Chondrocyte (in vitro differentiated cells): ENCODE data around the gene TRIM9. TPM values are rescaled to one million over a fixed set of nuclear protein-coding genes. Genes with fewer than 3 reads are reported as not detected.
A peak's percentile ranks its signal among the peaks of the same experiment; 100 is the strongest.

Experiments used
- DNase-seq: peaks from one replicate; pipeline ENCODE4 v3.0.0; 2021; ENCODE audit warnings: mixed read lengths, low spot score
- H3K27ac Mint-ChIP-seq: one replicate; pipeline ENCODE4 v1.8.0; 2021; ENCODE audit warnings: mild to moderate bottlenecking, moderate library complexity, mixed read lengths; ENCODE audit not compliant: unreplicated experiment
- H3K27me3 Mint-ChIP-seq: 2 replicates; pipeline ENCODE4 v1.8.0; 2021; ENCODE audit warnings: low read depth, mixed read lengths
- H3K36me3 Mint-ChIP-seq: 2 replicates; pipeline ENCODE4 v1.8.0; 2021; ENCODE audit warnings: low read depth, mixed read lengths
- H3K4me1 Mint-ChIP-seq: 2 replicates; pipeline ENCODE4 v1.8.0; 2021; ENCODE audit warnings: low read depth, mild to moderate bottlenecking, mixed read lengths
- H3K4me3 Mint-ChIP-seq: one replicate; pipeline ENCODE4 v1.8.0; 2021; ENCODE audit warnings: mild to moderate bottlenecking, moderate library complexity, mixed read lengths; ENCODE audit not compliant: unreplicated experiment
- H3K9me3 Mint-ChIP-seq: 2 replicates; pipeline ENCODE4 v1.8.0; 2021; ENCODE audit warnings: low read depth, mixed read lengths
- long read RNA-seq: library from polyadenylated mRNA; stranded (forward); transcript quantifications from one replicate; pipeline ENCODE4 v2.0.0, GENCODE V29; 2021
- total RNA-seq: library from RNA; stranded (reverse); gene quantifications from 3 replicates; pipeline ENCODE4 v1.2.1, GENCODE V29; 2021
- TF ChIP-seq, protein P1 (sequence below): fragments of 200-600 bp; sonication (generic); IDR thresholded peaks from 2 replicates; pipeline ENCODE4 v1.5.0; 2021; ENCODE audit warnings: antibody characterized with exemption, mild to moderate bottlenecking, moderate library complexity

TRIM9 gene
- 13.0 to 15.5 TPM (median 13.4 TPM) in 3 replicates for total RNA-seq
- long read RNA-seq, full-length matches to known transcripts = 22 of 36 reads
- long read RNA-seq, partial matches to known transcripts = 3 of 36 reads
- long read RNA-seq, other reads (novel, unspliced or antisense) = 11 of 36 reads

GRCh38 chr14:51094901-51095853, at the start of gene TRIM9:
TRIM9 (minus strand) TSS chr14:51095105; CDS start chr14:51094939, 166 bp downstream.
- H3K4me1 Mint-ChIP-seq = peaks cover 48% of the 10 kb centered on the region
- H3K36me3 Mint-ChIP-seq = peaks cover 2% of the 10 kb centered on the region
- TF ChIP-seq, protein P1, sequence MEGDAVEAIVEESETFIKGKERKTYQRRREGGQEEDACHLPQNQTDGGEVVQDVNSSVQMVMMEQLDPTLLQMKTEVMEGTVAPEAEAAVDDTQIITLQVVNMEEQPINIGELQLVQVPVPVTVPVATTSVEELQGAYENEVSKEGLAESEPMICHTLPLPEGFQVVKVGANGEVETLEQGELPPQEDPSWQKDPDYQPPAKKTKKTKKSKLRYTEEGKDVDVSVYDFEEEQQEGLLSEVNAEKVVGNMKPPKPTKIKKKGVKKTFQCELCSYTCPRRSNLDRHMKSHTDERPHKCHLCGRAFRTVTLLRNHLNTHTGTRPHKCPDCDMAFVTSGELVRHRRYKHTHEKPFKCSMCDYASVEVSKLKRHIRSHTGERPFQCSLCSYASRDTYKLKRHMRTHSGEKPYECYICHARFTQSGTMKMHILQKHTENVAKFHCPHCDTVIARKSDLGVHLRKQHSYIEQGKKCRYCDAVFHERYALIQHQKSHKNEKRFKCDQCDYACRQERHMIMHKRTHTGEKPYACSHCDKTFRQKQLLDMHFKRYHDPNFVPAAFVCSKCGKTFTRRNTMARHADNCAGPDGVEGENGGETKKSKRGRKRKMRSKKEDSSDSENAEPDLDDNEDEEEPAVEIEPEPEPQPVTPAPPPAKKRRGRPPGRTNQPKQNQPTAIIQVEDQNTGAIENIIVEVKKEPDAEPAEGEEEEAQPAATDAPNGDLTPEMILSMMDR = no peak
- DNase-seq = peak; percentile 99
- H3K27ac Mint-ChIP-seq = peak within 1 kb of the TSS; percentile 99
- peak within 1 kb of the TSS; percentile 85 for H3K4me3 Mint-ChIP-seq
- no peaks in the 10 kb centered on the region for H3K27me3 Mint-ChIP-seq
- no peaks in the 10 kb centered on the region for H3K9me3 Mint-ChIP-seq

- Mint-ChIP-seq H3K4me3 (no peak overlapping the region), H3K4me1 (peaks cover 6% of the 10 kb centered on the region), H3K36me3 (no peaks in the 10 kb centered on the region), H3K27me3 (no peaks in the 10 kb centered on the region), H3K27ac (no peak overlapping the region), H3K9me3 (peaks cover 5% of the 10 kb centered on the region)
- TF ChIP-seq, protein P1 = no peak
- no peak for DNase-seq
These were observed 46.0 kb upstream of the TRIM9 start for GRCh38 chr14:51140856-51141255.

GRCh38 chr14:51140338-51140737, 45.4 kb upstream of the TRIM9 start:
- peaks cover 4% of the 10 kb centered on the region for H3K4me1 Mint-ChIP-seq
- no peaks in the 10 kb centered on the region for H3K36me3 Mint-ChIP-seq
- H3K27ac Mint-ChIP-seq = no peak overlapping the region
- no peak for DNase-seq
- TF ChIP-seq, protein P1 = no peak
- no peaks in the 10 kb centered on the region for H3K27me3 Mint-ChIP-seq
- no peak overlapping the region for H3K4me3 Mint-ChIP-seq
- H3K9me3 Mint-ChIP-seq = peaks cover 5% of the 10 kb centered on the region

- no peak for DNase-seq
- H3K4me1 Mint-ChIP-seq = no peaks in the 10 kb centered on the region
- H3K27ac Mint-ChIP-seq = no peak overlapping the region
- H3K36me3 Mint-ChIP-seq = peaks cover 2% of the 10 kb centered on the region
- H3K4me3 Mint-ChIP-seq = no peak overlapping the region
- H3K9me3 Mint-ChIP-seq = peaks cover 8% of the 10 kb centered on the region
- TF ChIP-seq, protein P1 = no peak
- H3K27me3 Mint-ChIP-seq = no peaks in the 10 kb centered on the region
These were observed 44.3 kb upstream of the TRIM9 start for GRCh38 chr14:51139121-51139681.

DNA sequence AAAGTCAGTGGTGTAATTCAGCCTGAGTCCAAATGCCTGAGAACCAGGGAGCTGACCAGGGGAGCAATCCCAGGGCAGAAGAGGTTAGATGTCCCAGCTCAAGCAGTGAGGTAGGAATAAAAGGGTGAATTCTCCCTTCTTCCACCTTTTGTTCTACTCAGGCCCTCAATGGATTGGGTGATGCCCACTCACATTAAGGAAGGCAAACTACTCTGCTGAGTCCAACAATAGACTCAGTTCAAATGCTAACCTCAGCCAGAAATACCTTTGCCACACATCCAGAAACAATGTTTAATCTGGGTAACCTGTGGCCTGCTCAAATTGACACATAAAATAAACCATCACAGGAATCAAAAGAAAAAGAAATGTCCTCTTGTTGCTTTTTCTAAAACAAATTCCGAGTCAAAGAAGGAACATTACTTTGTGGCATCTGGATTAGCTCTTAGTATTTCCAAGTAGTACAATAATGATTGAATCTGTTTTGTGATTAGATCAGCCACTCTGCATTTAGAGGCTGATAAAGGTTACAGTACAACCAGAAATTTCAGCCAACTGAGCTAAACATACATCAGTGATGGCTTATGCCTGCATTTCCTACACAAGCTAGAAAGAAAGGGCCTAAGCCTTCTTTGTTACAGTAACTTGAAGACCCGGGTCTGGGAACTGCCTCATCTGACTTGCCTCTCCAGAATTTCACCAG, 43.6 kb upstream of the TRIM9 start:
- H3K36me3 Mint-ChIP-seq = peaks cover 5% of the 10 kb centered on the region
- H3K4me1 Mint-ChIP-seq = no peaks in the 10 kb centered on the region
- peaks cover 11% of the 10 kb centered on the region for H3K9me3 Mint-ChIP-seq
- TF ChIP-seq, protein P1 = no peak
- H3K27me3 Mint-ChIP-seq = no peaks in the 10 kb centered on the region
- no peak overlapping the region for H3K27ac Mint-ChIP-seq
- DNase-seq = no peak
- no peak overlapping the region for H3K4me3 Mint-ChIP-seq
